ENCODE data around the gene FFAR2. TPM values are rescaled to one million over a fixed set of nuclear protein-coding genes. Genes with fewer than 3 reads are reported as not detected.

Gene FFAR2
- total and polyA plus RNA-seq, 9 of the 15 experiments (the other 6 are each of a cell fraction or from before 2014, with no cell fraction given), result not detected

DNA sequence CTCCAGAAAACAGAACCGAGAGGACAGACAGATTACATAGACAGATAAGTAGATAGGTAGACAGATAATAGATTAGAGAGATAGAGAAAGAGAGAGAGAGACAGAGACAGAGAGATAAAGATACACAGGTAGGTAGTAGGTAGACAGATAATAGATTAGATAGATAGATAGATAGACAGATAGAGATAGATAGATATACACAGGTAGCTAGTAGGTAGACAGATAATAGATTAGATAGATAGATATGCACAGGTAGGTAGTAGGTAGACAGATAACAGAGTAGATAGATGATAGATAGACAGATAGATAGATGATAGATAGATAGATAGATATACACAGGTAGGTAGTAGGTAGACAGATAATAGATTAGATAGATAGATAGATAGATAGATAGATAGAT is 10.1 kb downstream of the FFAR2 start (continued):
- TF ChIP-seq REST (IDR thresholded peaks at IDR 0.05; ENCODE audit: borderline replicate concordance) (no peak), REST (CRISPR knock-in tag; IDR thresholded peaks at IDR 0.05; ENCODE audit: low read depth) (no peak), BCLAF1 (IDR thresholded peaks at IDR 0.05; ENCODE audit: borderline replicate concordance in 1 of 2, control insufficient read depth in 1 of 2, low read depth in 2 of 2, low read length in 1 of 2) (no peak), SMAD3 (CRISPR knock-in tag; conservative IDR thresholded peaks at IDR 0.05) (no peak), ETV6 (IDR thresholded peaks at IDR 0.05; ENCODE audit: borderline replicate concordance in 1 of 2, low read depth in 2 of 2, low read length in 1 of 2) (no peak), ETV6 (CRISPR knock-in tag; IDR thresholded peaks at IDR 0.05; ENCODE audit: borderline replicate concordance) (no peak), ZNF277 (CRISPR knock-in tag; IDR thresholded peaks at IDR 0.05; ENCODE audit: borderline replicate concordance) (no peak), SMAD2 (IDR thresholded peaks at IDR 0.05; ENCODE audit: low read depth, low read length) (no peak)
- TF ChIP-seq, protein P1, sequence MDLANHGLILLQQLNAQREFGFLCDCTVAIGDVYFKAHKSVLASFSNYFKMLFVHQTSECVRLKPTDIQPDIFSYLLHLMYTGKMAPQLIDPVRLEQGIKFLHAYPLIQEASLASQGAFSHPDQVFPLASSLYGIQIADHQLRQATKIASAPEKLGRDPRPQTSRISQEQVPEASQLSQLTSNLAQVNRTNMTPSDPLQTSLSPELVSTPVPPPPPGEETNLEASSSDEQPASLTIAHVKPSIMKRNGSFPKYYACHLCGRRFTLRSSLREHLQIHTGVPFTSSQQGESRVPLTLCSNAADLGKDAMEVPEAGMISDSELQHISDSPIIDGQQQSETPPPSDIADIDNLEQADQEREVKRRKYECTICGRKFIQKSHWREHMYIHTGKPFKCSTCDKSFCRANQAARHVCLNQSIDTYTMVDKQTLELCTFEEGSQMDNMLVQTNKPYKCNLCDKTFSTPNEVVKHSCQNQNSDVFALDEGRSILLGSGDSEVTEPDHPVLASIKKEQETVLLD (IDR thresholded peaks at IDR 0.05), result peak; percentile 83
